H9 (cell line): Measurements from ENCODE around the gene NAP1L1. TPM values are rescaled to one million over a fixed set of nuclear protein-coding genes. Genes with fewer than 3 reads are reported as not detected.

ENCODE experiments used
- DNase-seq: peaks from one replicate; pipeline ENCODE4 v3.0.0-alpha.2; 2017
- H2AFZ ChIP-seq: one replicate; pipeline ENCODE4 v1.6.1; 2013; ENCODE audit warnings: mild to moderate bottlenecking, low read length, control low read depth, moderate library complexity
- H2AK5ac ChIP-seq: 2 replicates; pipeline ENCODE4 v1.6.1; 2013; ENCODE audit warnings: low read length, control low read depth, mixed read lengths; ENCODE audit not compliant: insufficient read length
- H2BK120ac ChIP-seq: one replicate; pipeline ENCODE4 v1.6.1; 2013; ENCODE audit warnings: low read depth, mild to moderate bottlenecking, low read length, control low read depth, inconsistent platforms; ENCODE audit not compliant: poor library complexity, severe bottlenecking
- H2BK12ac ChIP-seq: 2 replicates; pipeline ENCODE4 v1.6.1; 2013; ENCODE audit warnings: low read length, control low read depth, mixed read lengths, low read depth; ENCODE audit not compliant: insufficient read length
- H2BK15ac ChIP-seq: 2 replicates; pipeline ENCODE4 v1.6.1; 2013; ENCODE audit warnings: low read depth, low read length, control low read depth
- H2BK20ac ChIP-seq: one replicate; pipeline ENCODE4 v1.6.1; 2013; ENCODE audit warnings: low read depth, mild to moderate bottlenecking, low read length, control low read depth, inconsistent platforms; ENCODE audit not compliant: poor library complexity, severe bottlenecking
- H2BK5ac ChIP-seq: 2 replicates; pipeline ENCODE4 v1.6.1; 2013; ENCODE audit warnings: low read length, control low read depth, mixed read lengths; ENCODE audit not compliant: insufficient read length
- H3K14ac ChIP-seq: 2 replicates; pipeline ENCODE4 v1.6.1; 2013; ENCODE audit warnings: low read length, control low read depth; ENCODE audit not compliant: insufficient read depth
- H3K18ac ChIP-seq: 2 replicates; pipeline ENCODE4 v1.6.1; 2013; ENCODE audit warnings: low read depth, mild to moderate bottlenecking, mixed read lengths, low read length, control low read depth; ENCODE audit not compliant: insufficient read length
- H3K23ac ChIP-seq: 2 replicates; pipeline ENCODE4 v1.6.1; 2013; ENCODE audit warnings: low read length, control low read depth, mixed read lengths, low read depth; ENCODE audit not compliant: insufficient read length
- H3K23me2 ChIP-seq: 2 replicates; pipeline ENCODE4 v1.6.1; 2013; ENCODE audit warnings: low read depth, mild to moderate bottlenecking, mixed read lengths, low read length, control low read depth; ENCODE audit not compliant: insufficient read length, poor library complexity, severe bottlenecking
- H3K27ac ChIP-seq: 2 replicates; pipeline ENCODE4 v1.5.1; 2013; ENCODE audit warnings: low read length, control low read depth, mixed read lengths, low read depth; ENCODE audit not compliant: insufficient read length
- H3K27me3 ChIP-seq: 2 replicates; pipeline ENCODE4 v1.6.1; 2013; ENCODE audit warnings: low read length, control low read depth, inconsistent platforms; ENCODE audit not compliant: insufficient read depth
- H3K4ac ChIP-seq: 2 replicates; pipeline ENCODE4 v1.6.1; 2013; ENCODE audit warnings: low read depth, mild to moderate bottlenecking, control low read depth, inconsistent platforms, low read length, moderate library complexity
- H3K4me1 ChIP-seq: 2 replicates; pipeline ENCODE4 v1.6.1; 2013; ENCODE audit warnings: low read length, control low read depth, inconsistent platforms; ENCODE audit not compliant: insufficient read depth
- H3K4me2 ChIP-seq: 2 replicates; pipeline ENCODE4 v1.6.1; 2013; ENCODE audit warnings: low read length, control low read depth, mixed read lengths; ENCODE audit not compliant: insufficient read length, insufficient read depth
- H3K56ac ChIP-seq: 2 replicates; pipeline ENCODE4 v1.6.1; 2013; ENCODE audit warnings: low read depth, mild to moderate bottlenecking, mixed read lengths, low read length, control low read depth; ENCODE audit not compliant: insufficient read length
- H3K79me1 ChIP-seq: 2 replicates; pipeline ENCODE4 v1.6.1; 2013; ENCODE audit warnings: low read depth, mild to moderate bottlenecking, moderate library complexity, low read length, control low read depth, inconsistent platforms; ENCODE audit not compliant: insufficient read depth, poor library complexity, severe bottlenecking
- H3K79me2 ChIP-seq: 2 replicates; pipeline ENCODE4 v1.6.1; 2013; ENCODE audit warnings: low read length, control low read depth, inconsistent platforms; ENCODE audit not compliant: insufficient read depth
- H3K9ac ChIP-seq: 2 replicates; pipeline ENCODE4 v1.6.1; 2013; ENCODE audit warnings: low read length, control low read depth, mixed read lengths; ENCODE audit not compliant: insufficient read length; ENCODE audit errors: extremely low read depth
- H3K9me3 ChIP-seq: one replicate; pipeline ENCODE4 v1.6.1; 2013; ENCODE audit warnings: low read depth, low read length, inconsistent platforms; ENCODE audit not compliant: control insufficient read depth
- H3T11ph ChIP-seq: one replicate; pipeline ENCODE4 v1.6.1; 2013; ENCODE audit warnings: mild to moderate bottlenecking, low read length, control low read depth, inconsistent platforms
- H4K20me1 ChIP-seq: one replicate; pipeline ENCODE4 v1.6.1; 2013; ENCODE audit not compliant: control insufficient read depth, insufficient read length, insufficient read depth
- H4K5ac ChIP-seq: 2 replicates; pipeline ENCODE4 v1.6.1; 2013; ENCODE audit warnings: low read depth, mild to moderate bottlenecking, mixed read lengths, low read length, control low read depth; ENCODE audit not compliant: insufficient read length
- H4K8ac ChIP-seq: replicated peaks from 2 replicates; pipeline ENCODE4 v1.6.1; 2013; ENCODE audit warnings: low read length, control low read depth, mixed read lengths, low read depth; ENCODE audit not compliant: insufficient read length
- H4K91ac ChIP-seq: 2 replicates; pipeline ENCODE4 v1.6.1; 2013; ENCODE audit warnings: low read depth, mild to moderate bottlenecking, moderate library complexity, mixed read lengths, low read length, control low read depth; ENCODE audit not compliant: insufficient read length
- H3K27ac Mint-ChIP-seq, 3 experiments: 2 replicates in 2 of 3; 3 replicates in 1 of 3; pipeline ENCODE4 v1.8.0; 2020 to 2021; ENCODE audit warnings: mixed read lengths in 3 of 3, mild to moderate bottlenecking in 1 of 3, moderate library complexity in 1 of 3
- H3K27me3 Mint-ChIP-seq: 2 replicates; pipeline ENCODE4 v1.8.0; 2021; ENCODE audit warnings: low read depth, mild to moderate bottlenecking, moderate library complexity, mixed read lengths
- H3K36me3 Mint-ChIP-seq, 3 experiments: 2 replicates in 2 of 3; 3 replicates in 1 of 3; pipeline ENCODE4 v1.8.0; 2020 to 2021; ENCODE audit warnings: low read depth in 3 of 3, mixed read lengths in 3 of 3; ENCODE audit not compliant: insufficient read depth in 1 of 3
- H3K4me1 Mint-ChIP-seq, 2 experiments: 2 replicates each; pipeline ENCODE4 v1.8.0; 2020; ENCODE audit warnings: mixed read lengths in 2 of 2
- H3K4me3 Mint-ChIP-seq, 2 experiments: 2 replicates in 1 of 2; 3 replicates in 1 of 2; pipeline ENCODE4 v1.8.0; 2020 to 2021; ENCODE audit warnings: mild to moderate bottlenecking in 2 of 2, mixed read lengths in 2 of 2, moderate library complexity in 1 of 2
- H3K9me3 Mint-ChIP-seq, 2 experiments: 2 replicates in 1 of 2; 3 replicates in 1 of 2; pipeline ENCODE4 v1.8.0; 2020; ENCODE audit warnings: mild to moderate bottlenecking in 2 of 2, mixed read lengths in 2 of 2, moderate library complexity in 1 of 2
- CTCF ChIP-seq: fragments of 200-600 bp; sonication (generic); conservative IDR thresholded peaks from 3 replicates; pipeline ENCODE4 v1.8.0; 2021; ENCODE audit warnings: antibody characterized with exemption, mild to moderate bottlenecking
- WGBS: extraction: QIAGEN DNeasy Blood & Tissue Kit; methylation state at CpG from one replicate; pipeline ENCODE4 v1.1.7; 2013; ENCODE audit warnings: missing lambda C conversion rate, low lambda C conversion rate, mixed read lengths; ENCODE audit not compliant: insufficient read length; ENCODE audit errors: extremely low coverage; 5-methylcytosine and 5-hydroxymethylcytosine counted together
- total RNA-seq: library from RNA; stranded (reverse); gene quantifications from 2 replicates; pipeline ENCODE4 v1.2.1, GENCODE V29; 2021

The NAP1L1 gene
- total RNA-seq, 1 experiment from 2014 or later = 1,012 TPM

- no peaks in the 10 kb centered on the region for H3K79me1 ChIP-seq
- H4K5ac ChIP-seq = no peak overlapping the region
- H4K20me1 ChIP-seq = no peaks in the 10 kb centered on the region
- H4K91ac ChIP-seq = no peak overlapping the region
- no peak overlapping the region for H3K23ac ChIP-seq
- H3K14ac ChIP-seq = no peak overlapping the region
- DNase-seq = no peak
- no peak overlapping the region for H4K8ac ChIP-seq
- no peak overlapping the region for H2AK5ac ChIP-seq
- H3K4me1 ChIP-seq = no peaks in the 10 kb centered on the region
- H2BK12ac ChIP-seq = no peak overlapping the region
- no peaks in the 10 kb centered on the region for H3K27me3 ChIP-seq
- peak overlapping the region in 1 of 3 experiments; percentile 37; a peak in 1 of 7 replicates for H3K27ac Mint-ChIP-seq
- H3K4me3 Mint-ChIP-seq = no peak overlapping the region
- no peaks in the 10 kb centered on the region for H3K79me2 ChIP-seq
- no peak overlapping the region for H2BK20ac ChIP-seq
- H3K18ac ChIP-seq = no peak overlapping the region
- no peak overlapping the region for H3T11ph ChIP-seq
- H3K4me2 ChIP-seq = no peak overlapping the region
- H3K36me3 Mint-ChIP-seq = no peaks in the 10 kb centered on the region; a peak in 1 of 7 replicates
- H3K56ac ChIP-seq = no peak overlapping the region
- H2BK15ac ChIP-seq = no peak overlapping the region
- H3K9ac ChIP-seq = no peak overlapping the region
- H3K27ac ChIP-seq = no peak overlapping the region
- no peak overlapping the region for H2AFZ ChIP-seq
- WGBS = no CpG with 5 or more reads among the region's 6 CpGs
- no peak overlapping the region for H3K4ac ChIP-seq
- H3K27me3 Mint-ChIP-seq = no peaks in the 10 kb centered on the region; the same call in 1 of the 2 replicates
- no peak overlapping the region for H2BK120ac ChIP-seq
- no peak overlapping the region for H2BK5ac ChIP-seq
- H3K4me1 Mint-ChIP-seq = no peaks in the 10 kb centered on the region
- H3K23me2 ChIP-seq = no peaks in the 10 kb centered on the region
- TF ChIP-seq CTCF = no peak
- no peaks in the 10 kb centered on the region for H3K9me3 ChIP-seq
- no peaks in the 10 kb centered on the region for H3K9me3 Mint-ChIP-seq
Measured at GRCh38 chr12:76119887-76120286, 35.4 kb upstream of the NAP1L1 start.
